GM12874 (cell line): ENCODE data around the gene SPHK2.

ENCODE experiments used
- CTCF ChIP-seq: IDR thresholded peaks from 2 replicates; pipeline ENCODE4 v1.5.1; 2011; ENCODE audit warnings: low read depth, mild to moderate bottlenecking, control low read depth, low read length, moderate library complexity; ENCODE audit not compliant: insufficient read depth

Gene SPHK2

GRCh38 chr19:48664476-48664875 is 45.2 kb downstream of the SPHK2 start:
- TF ChIP-seq CTCF = no peak

GRCh38 chr19:48665786-48666185 is 46.5 kb downstream of the SPHK2 start:
- no peak for TF ChIP-seq CTCF

GRCh38 chr19:48668332-48668731 is 49.0 kb downstream of the SPHK2 start:
- no peak for TF ChIP-seq CTCF

- no peak for TF ChIP-seq CTCF
Observed at GRCh38 chr19:48668761-48669160, 49.5 kb downstream of the SPHK2 start.

GRCh38 chr19:48669903-48670668 is 50.8 kb downstream of the SPHK2 start:
- TF ChIP-seq CTCF = no peak

GRCh38 chr19:48670699-48671445 is 51.6 kb downstream of the SPHK2 start:
- no peak for TF ChIP-seq CTCF

- TF ChIP-seq CTCF = no peak
Observed at GRCh38 chr19:48671446-48671995, 52.2 kb downstream of the SPHK2 start.
